A549 (cell line): Measurements from ENCODE around the gene ALDH3A2.

Experiments used
- CEBPB ChIP-seq, 2 experiments: fragments of >200 bp in 1 of 2; sonication (Bioruptor Twin) in 1 of 2; formaldehyde crosslinking in 1 of 2; IDR thresholded peaks; 2 replicates each; pipeline ENCODE4 v1.6.1; 2012 to 2016
- RAD21 ChIP-seq, 2 experiments: fragments of >200 bp in 1 of 2; sonication (Bioruptor Twin) in 1 of 2; formaldehyde crosslinking in 1 of 2; IDR thresholded peaks in 1 of 2; conservative IDR thresholded peaks in 1 of 2; 2 replicates in 1 of 2; 3 replicates in 1 of 2; pipeline ENCODE4 v1.6.1; 2012 to 2018; ENCODE audit warnings: inconsistent platforms in 1 of 2
- RCOR1 ChIP-seq: fragments of 150-350 bp; IDR thresholded peaks from 2 replicates; pipeline ENCODE4 v1.6.1; 2014; ENCODE audit warnings: antibody characterized with exemption, low read length, low read depth
- SMC3 ChIP-seq: fragments of >200 bp; sonication (Bioruptor Twin); formaldehyde crosslinking; IDR thresholded peaks from 3 replicates; pipeline ENCODE4 v1.6.1; 2018; ENCODE audit warnings: inconsistent platforms

DNA sequence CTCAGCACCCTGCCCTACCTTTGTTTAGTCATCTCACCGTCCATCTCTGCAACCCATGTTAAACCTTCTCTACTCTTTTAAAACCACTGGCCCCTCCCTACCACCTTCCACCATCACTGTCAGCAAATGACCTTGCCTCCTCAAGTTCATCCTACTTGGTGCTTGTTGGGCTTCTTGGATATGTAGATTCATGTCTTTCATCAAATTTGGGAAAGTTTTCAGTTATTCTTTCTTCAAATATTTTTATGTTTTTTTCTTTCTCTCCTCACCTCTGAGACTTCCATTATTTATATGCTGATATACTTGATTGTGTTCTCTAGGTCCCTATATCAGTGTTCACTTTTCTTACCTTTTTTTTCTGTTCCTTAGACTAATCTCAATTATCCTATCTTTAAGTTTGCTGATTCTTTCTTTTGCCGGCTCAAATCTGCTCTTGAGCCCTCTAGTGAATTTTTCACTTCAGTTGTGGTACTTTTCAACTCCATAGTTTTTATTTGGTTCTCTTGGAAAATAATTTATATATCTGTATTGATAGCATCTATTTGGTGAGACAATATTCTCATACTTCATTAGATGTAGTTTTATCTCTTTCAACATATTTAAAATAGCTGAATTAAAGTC is 28.7 kb upstream of the ALDH3A2 start:
- no peak for TF ChIP-seq RAD21 (conservative IDR thresholded peaks at IDR 0.05 in 1 of 2, IDR thresholded peaks at IDR 0.05 in 1 of 2)
- no peak for TF ChIP-seq RCOR1
- no peak for TF ChIP-seq SMC3
- no peak for TF ChIP-seq CEBPB (IDR thresholded peaks at IDR 0.05)
